Liver (tissue), 3 donors: ENCODE results near the gene MAP4K2.

Source experiments
- EGR1 ChIP-seq, 2 donors: IDR thresholded peaks; 2 replicates each; pipeline ENCODE4 v1.6.1; 2016 to 2018; ENCODE audit warnings: antibody characterized with exemption in 2 of 2, low read depth in 2 of 2
- GABPA ChIP-seq, 2 donors: IDR thresholded peaks in 1 of 2; conservative IDR thresholded peaks in 1 of 2; 2 replicates each; pipeline ENCODE4 v1.6.1; 2016; ENCODE audit warnings: antibody characterized with exemption in 2 of 2, mild to moderate bottlenecking in 1 of 2, moderate library complexity in 1 of 2
- MAX ChIP-seq: IDR thresholded peaks from 2 replicates; pipeline ENCODE4 v1.6.1; 2016; ENCODE audit warnings: antibody characterized with exemption
- SP1 ChIP-seq: IDR thresholded peaks from 2 replicates; pipeline ENCODE4 v1.6.1; 2018; ENCODE audit warnings: antibody characterized with exemption, mild to moderate bottlenecking
- YY1 ChIP-seq: IDR thresholded peaks from 2 replicates; pipeline ENCODE4 v1.6.1; 2016; ENCODE audit warnings: antibody characterized with exemption, mild to moderate bottlenecking
- TF ChIP-seq, protein P1 (sequence below): fragments of 150-350 bp; IDR thresholded peaks from 2 replicates; pipeline ENCODE4 v1.5.1; 2017; ENCODE audit warnings: improper control_type of control experiment, low read depth, low read length; ENCODE audit not compliant: missing input control
- TF ChIP-seq, protein P2 (sequence below): IDR thresholded peaks from 2 replicates; pipeline ENCODE4 v1.6.1; 2016; ENCODE audit warnings: antibody characterized with exemption
- TF ChIP-seq, protein P3 (sequence below): IDR thresholded peaks from 2 replicates; pipeline ENCODE4 v1.6.1; 2016; ENCODE audit warnings: antibody characterized with exemption, mild to moderate bottlenecking
- donor health status: healthy.
- donor health status: healthy.

DNA sequence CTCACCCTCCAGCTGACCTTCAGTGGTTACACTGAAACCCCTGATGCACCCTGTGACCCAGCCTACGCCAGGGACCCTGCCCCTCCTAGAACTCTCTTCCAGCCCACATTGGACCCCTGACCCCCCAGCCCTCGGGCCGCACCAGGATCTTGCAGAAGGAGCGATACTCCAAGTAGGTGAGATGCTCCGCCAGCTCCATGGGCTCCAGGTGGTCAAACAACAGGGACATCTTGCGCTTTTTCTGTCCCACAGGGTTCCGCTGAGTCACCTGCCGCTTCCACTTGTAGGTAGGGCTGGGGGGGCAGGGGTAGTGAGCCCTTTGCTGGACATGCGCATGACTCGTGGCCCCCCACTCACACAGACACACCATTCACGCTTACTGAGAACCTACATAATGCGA is 63.1 kb downstream of the MAP4K2 start:
- TF ChIP-seq, protein P1, sequence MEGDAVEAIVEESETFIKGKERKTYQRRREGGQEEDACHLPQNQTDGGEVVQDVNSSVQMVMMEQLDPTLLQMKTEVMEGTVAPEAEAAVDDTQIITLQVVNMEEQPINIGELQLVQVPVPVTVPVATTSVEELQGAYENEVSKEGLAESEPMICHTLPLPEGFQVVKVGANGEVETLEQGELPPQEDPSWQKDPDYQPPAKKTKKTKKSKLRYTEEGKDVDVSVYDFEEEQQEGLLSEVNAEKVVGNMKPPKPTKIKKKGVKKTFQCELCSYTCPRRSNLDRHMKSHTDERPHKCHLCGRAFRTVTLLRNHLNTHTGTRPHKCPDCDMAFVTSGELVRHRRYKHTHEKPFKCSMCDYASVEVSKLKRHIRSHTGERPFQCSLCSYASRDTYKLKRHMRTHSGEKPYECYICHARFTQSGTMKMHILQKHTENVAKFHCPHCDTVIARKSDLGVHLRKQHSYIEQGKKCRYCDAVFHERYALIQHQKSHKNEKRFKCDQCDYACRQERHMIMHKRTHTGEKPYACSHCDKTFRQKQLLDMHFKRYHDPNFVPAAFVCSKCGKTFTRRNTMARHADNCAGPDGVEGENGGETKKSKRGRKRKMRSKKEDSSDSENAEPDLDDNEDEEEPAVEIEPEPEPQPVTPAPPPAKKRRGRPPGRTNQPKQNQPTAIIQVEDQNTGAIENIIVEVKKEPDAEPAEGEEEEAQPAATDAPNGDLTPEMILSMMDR, result no peak
- TF ChIP-seq MAX (no peak), SP1 (no peak), GABPA (IDR thresholded peaks at IDR 0.05 in 1 of 2, conservative IDR thresholded peaks at IDR 0.05 in 1 of 2) (no peak), YY1 (no peak), EGR1 (IDR thresholded peaks at IDR 0.05; ENCODE audit: low read depth in 2 of 2) (no peak)
- TF ChIP-seq, protein P2, sequence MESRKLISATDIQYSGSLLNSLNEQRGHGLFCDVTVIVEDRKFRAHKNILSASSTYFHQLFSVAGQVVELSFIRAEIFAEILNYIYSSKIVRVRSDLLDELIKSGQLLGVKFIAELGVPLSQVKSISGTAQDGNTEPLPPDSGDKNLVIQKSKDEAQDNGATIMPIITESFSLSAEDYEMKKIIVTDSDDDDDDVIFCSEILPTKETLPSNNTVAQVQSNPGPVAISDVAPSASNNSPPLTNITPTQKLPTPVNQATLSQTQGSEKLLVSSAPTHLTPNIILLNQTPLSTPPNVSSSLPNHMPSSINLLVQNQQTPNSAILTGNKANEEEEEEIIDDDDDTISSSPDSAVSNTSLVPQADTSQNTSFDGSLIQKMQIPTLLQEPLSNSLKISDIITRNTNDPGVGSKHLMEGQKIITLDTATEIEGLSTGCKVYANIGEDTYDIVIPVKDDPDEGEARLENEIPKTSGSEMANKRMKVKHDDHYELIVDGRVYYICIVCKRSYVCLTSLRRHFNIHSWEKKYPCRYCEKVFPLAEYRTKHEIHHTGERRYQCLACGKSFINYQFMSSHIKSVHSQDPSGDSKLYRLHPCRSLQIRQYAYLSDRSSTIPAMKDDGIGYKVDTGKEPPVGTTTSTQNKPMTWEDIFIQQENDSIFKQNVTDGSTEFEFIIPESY, result no peak
- TF ChIP-seq, protein P3, sequence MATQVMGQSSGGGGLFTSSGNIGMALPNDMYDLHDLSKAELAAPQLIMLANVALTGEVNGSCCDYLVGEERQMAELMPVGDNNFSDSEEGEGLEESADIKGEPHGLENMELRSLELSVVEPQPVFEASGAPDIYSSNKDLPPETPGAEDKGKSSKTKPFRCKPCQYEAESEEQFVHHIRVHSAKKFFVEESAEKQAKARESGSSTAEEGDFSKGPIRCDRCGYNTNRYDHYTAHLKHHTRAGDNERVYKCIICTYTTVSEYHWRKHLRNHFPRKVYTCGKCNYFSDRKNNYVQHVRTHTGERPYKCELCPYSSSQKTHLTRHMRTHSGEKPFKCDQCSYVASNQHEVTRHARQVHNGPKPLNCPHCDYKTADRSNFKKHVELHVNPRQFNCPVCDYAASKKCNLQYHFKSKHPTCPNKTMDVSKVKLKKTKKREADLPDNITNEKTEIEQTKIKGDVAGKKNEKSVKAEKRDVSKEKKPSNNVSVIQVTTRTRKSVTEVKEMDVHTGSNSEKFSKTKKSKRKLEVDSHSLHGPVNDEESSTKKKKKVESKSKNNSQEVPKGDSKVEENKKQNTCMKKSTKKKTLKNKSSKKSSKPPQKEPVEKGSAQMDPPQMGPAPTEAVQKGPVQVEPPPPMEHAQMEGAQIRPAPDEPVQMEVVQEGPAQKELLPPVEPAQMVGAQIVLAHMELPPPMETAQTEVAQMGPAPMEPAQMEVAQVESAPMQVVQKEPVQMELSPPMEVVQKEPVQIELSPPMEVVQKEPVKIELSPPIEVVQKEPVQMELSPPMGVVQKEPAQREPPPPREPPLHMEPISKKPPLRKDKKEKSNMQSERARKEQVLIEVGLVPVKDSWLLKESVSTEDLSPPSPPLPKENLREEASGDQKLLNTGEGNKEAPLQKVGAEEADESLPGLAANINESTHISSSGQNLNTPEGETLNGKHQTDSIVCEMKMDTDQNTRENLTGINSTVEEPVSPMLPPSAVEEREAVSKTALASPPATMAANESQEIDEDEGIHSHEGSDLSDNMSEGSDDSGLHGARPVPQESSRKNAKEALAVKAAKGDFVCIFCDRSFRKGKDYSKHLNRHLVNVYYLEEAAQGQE, result no peak
